HFF-Myc (cell line): Measurements from ENCODE around the gene PDS5B.

Source experiments
- DNase-seq: peaks from one replicate; pipeline ENCODE4 v3.0.0-alpha.2; 2011; ENCODE audit warnings: low read depth; ENCODE audit errors: extremely low read depth
- H3K4me3 ChIP-seq: replicated peaks from 2 replicates; pipeline ENCODE4 v1.5.1; 2011; ENCODE audit warnings: low read depth, mild to moderate bottlenecking, control low read depth, low read length
- CTCF ChIP-seq: IDR thresholded peaks from 2 replicates; pipeline ENCODE4 v1.5.1; 2012; ENCODE audit warnings: mild to moderate bottlenecking, low read depth, low read length, control low read depth; ENCODE audit errors: missing control alignments

The PDS5B gene

GRCh38 chr13:32791545-32792172 is 205.4 kb downstream of the PDS5B start:
- DNase-seq: peak; percentile 3
- no peak for TF ChIP-seq CTCF
- H3K4me3 ChIP-seq: no peak overlapping the region

- no peak overlapping the region for H3K4me3 ChIP-seq
- no peak for DNase-seq
- TF ChIP-seq CTCF: no peak
These were observed 210.5 kb downstream of the PDS5B start for GRCh38 chr13:32796754-32797153.

- DNase-seq: no peak
- no peak overlapping the region for H3K4me3 ChIP-seq
- TF ChIP-seq CTCF: no peak
These were observed 215.9 kb downstream of the PDS5B start for GRCh38 chr13:32802159-32802558.

- no peak for TF ChIP-seq CTCF
- no peak for DNase-seq
- H3K4me3 ChIP-seq: no peak overlapping the region
These were observed 218.5 kb downstream of the PDS5B start for GRCh38 chr13:32804673-32805230.

GRCh38 chr13:32811297-32811800 is 225.1 kb downstream of the PDS5B start:
- H3K4me3 ChIP-seq: no peak overlapping the region
- peak; percentile 51 for DNase-seq
- TF ChIP-seq CTCF: no peak

- no peak for TF ChIP-seq CTCF
- DNase-seq: no peak
- no peak overlapping the region for H3K4me3 ChIP-seq
These were observed 235.0 kb downstream of the PDS5B start for GRCh38 chr13:32821149-32821688.
